GM12891 (cell line): ENCODE data around the gene FBN2.

ENCODE experiments used
- POLR2A ChIP-seq: IDR thresholded peaks from 2 replicates; pipeline ENCODE4 v1.6.1; 2011; ENCODE audit warnings: low read depth, low read length, control low read depth
- TAF1 ChIP-seq: IDR thresholded peaks from 2 replicates; pipeline ENCODE4 v1.6.1; 2011; ENCODE audit warnings: low read depth, low read length, control low read depth

- TF ChIP-seq TAF1, result no peak
- TF ChIP-seq POLR2A, result no peak
Observed at GRCh38 chr5:128551476-128551875, 13.4 kb upstream of the FBN2 start.
